ENCODE data around the gene ARL11. TPM values are rescaled to one million over a fixed set of nuclear protein-coding genes. Genes with fewer than 3 reads are reported as not detected.
"Not testable (repeated sequence)": the region's sequence is repeated elsewhere in the genome, so short reads cannot be mapped to it uniquely, and the experiment has no call there.

ARL11 gene
- total RNA-seq, 1 donor from 2014 or later = 0.89 TPM

DNA sequence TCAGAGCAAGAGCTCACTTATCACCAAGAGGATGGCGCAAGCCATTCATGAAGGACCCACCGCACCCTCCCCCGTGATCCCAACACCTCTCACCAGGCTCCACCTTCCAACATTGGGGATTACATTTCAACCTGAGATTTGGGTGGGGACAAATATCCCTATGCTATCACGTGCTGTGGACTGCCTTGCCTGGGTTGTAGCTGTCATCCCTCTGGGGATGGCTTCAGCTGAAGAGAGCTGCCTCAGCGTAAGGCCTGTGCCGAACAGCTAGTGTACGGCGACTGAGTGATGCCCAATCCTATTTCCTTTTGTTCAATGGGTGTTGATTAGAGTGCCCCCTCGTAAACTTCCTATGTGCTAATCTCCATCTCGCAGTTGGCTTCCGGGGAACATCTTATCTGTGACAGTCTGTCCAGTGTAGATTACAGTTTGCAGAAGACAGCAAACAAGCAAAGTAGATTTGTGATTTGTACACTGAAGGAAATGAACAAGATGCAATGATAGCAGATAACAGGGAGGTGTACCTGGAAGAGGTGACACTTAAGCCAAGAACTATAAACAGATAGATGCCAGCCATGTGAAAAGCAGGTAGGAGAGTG is 31.2 kb upstream of the ARL11 start:
- no peak for DNase-seq (ENCODE audit: low spot score)
- H3K4me3 Mint-ChIP-seq (ENCODE audit: low read depth) = no peak overlapping the region
- H3K27ac Mint-ChIP-seq = no peak overlapping the region
- intact Hi-C loops (cut with micrococcal nuclease) = no loop called here
- H3K27me3 Mint-ChIP-seq (ENCODE audit: low read depth) = no peaks in the 10 kb centered on the region
- no peaks in the 10 kb centered on the region for H3K4me1 Mint-ChIP-seq (ENCODE audit: low read depth)
- no peaks in the 10 kb centered on the region for H3K9me3 Mint-ChIP-seq
- no peaks in the 10 kb centered on the region for H3K36me3 Mint-ChIP-seq (ENCODE audit: low read depth)

DNA sequence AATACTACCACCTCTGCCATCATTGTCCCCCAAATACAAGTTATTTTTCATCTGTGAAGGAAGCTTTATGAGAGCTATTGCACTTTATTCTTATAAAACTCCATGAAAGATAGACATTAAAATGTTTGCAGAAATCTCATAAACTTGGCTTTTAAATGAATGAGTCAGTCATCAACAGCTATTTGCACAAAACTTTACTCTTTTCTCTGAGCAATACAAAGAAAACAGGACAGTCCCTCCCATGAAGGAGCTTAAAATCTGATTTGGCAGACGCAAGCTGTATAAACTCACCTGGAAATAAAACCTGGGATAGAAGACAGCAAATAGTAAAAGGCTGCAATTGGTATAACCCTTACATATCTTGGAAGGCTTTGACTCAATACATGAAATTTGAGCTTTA is 26.3 kb upstream of the ARL11 start:
- H3K4me1 Mint-ChIP-seq (ENCODE audit: low read depth) = peaks cover 5% of the 10 kb centered on the region
- H3K27me3 Mint-ChIP-seq (ENCODE audit: low read depth) = no peaks in the 10 kb centered on the region
- no peaks in the 10 kb centered on the region for H3K36me3 Mint-ChIP-seq (ENCODE audit: low read depth)
- intact Hi-C loops (cut with micrococcal nuclease) = no loop called here
- no peaks in the 10 kb centered on the region for H3K9me3 Mint-ChIP-seq
- H3K27ac Mint-ChIP-seq = no peak overlapping the region
- no peak for DNase-seq (ENCODE audit: low spot score)
- no peak overlapping the region for H3K4me3 Mint-ChIP-seq (ENCODE audit: low read depth)

DNA sequence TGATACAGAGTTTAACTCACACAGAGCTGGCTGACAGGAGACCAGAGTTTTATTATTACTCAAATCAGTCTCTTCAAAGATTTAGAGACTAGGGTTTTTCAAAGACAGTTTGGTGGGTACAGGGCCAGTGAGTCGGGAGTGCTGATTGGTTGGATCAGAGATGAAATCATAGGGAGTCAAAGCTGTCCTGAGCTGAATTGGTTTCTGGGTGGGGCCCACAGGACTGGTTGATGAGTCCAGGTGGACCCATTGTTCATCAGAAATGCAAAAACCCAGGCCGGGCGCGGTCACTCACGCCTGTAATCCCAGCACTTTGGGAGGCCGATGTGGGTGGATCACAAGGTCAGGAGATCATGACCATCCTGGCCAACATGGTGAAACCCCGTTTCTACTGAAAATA is 25.7 kb upstream of the ARL11 start:
- not testable (repeated sequence) for DNase-seq (ENCODE audit: low spot score); H3K36me3 Mint-ChIP-seq (ENCODE audit: low read depth)

DNA sequence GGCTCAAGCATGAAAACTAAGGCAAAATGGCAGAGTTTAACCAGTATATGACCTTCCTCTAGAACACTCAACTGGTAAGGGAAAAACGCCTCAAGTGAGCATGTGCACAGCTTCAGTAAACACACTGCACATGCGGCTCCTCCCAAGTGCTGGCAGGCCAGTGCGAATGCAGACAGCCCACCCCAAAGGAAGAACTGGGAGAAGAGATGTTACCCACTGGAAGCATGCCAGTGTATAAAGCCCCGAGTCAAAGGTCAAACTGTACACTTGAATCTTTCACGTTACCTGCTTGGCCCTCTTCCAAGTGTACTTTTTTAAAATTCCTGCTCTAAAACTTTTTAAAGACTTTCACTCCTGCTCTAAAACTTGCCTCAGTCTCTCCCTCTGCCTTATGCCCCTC is 23.7 kb upstream of the ARL11 start:
- H3K27me3 Mint-ChIP-seq (ENCODE audit: low read depth) = no peaks in the 10 kb centered on the region
- H3K4me1 Mint-ChIP-seq (ENCODE audit: low read depth) = peaks cover 5% of the 10 kb centered on the region
- no peak overlapping the region for H3K27ac Mint-ChIP-seq
- H3K4me3 Mint-ChIP-seq (ENCODE audit: low read depth) = no peak overlapping the region
- H3K9me3 Mint-ChIP-seq = no peaks in the 10 kb centered on the region
- no peaks in the 10 kb centered on the region for H3K36me3 Mint-ChIP-seq (ENCODE audit: low read depth)
- DNase-seq (ENCODE audit: low spot score) = no peak
- intact Hi-C loops (cut with micrococcal nuclease) = no loop called here

More for the DNA sequence above, 25.7 kb upstream of the ARL11 start:
- H3K27me3 Mint-ChIP-seq (ENCODE audit: low read depth); H3K4me3 Mint-ChIP-seq (ENCODE audit: low read depth); H3K9me3 Mint-ChIP-seq; H3K27ac Mint-ChIP-seq; intact Hi-C loops (cut with micrococcal nuclease); H3K4me1 Mint-ChIP-seq (ENCODE audit: low read depth): not testable (repeated sequence)

DNA sequence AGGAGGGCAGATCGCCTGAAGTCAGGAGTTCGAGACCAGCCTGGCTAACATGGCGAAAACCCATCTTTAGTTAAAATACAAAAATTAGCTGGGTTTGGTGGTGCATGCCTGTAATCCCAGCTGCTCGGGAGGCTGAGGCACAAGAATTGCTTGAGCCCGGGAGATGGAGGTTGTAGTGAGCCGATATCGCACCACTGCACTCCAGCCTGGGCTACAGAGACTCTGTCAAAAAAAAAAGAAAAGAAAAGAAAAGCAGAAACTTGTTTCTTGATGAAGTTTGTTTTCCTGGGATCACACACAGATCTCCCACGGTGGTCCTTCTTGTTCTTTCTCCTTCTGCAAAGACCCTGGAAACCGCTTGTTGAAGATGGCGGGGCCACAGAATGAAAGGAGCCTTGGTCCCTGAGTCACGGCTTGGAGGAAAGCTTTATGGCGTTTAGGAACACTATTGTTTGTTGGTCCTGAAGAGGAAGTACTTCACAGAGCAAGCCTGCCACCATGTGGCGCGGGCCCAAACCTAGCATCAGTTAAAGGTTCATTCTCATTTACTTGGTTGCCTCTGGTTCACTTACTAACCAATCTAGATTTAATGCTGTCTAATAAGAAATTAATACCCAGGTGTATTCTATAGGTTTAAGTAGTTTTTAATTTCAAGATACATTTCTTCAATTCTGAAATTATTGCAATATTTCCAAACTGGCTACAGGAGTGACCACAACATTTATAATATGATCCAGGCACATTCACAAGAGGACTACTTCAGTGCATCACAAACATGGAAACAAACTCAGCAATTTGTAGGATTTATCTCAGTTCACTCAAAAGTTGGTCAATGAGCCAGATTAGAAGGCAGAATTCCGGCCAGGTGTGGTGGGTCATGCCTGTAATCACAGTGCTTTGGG is 21.3 kb upstream of the ARL11 start:
- Mint-ChIP-seq H3K4me3 (ENCODE audit: low read depth) (peak overlapping the region; percentile 73), H3K9me3 (no peaks in the 10 kb centered on the region), H3K4me1 (ENCODE audit: low read depth) (peaks cover 5% of the 10 kb centered on the region), H3K36me3 (ENCODE audit: low read depth) (no peaks in the 10 kb centered on the region), H3K27me3 (ENCODE audit: low read depth) (peaks cover 4% of the 10 kb centered on the region), H3K27ac (peak overlapping the region; percentile 72)
- intact Hi-C loops (cut with micrococcal nuclease) = loop anchor here (1.0 to 5.0 kb wide), 3 partner anchors 165 to 306 kb away; partner anchors contain the start of genes CAB39L and SETDB2
- peak; percentile 66 for DNase-seq (ENCODE audit: low spot score)

DNA sequence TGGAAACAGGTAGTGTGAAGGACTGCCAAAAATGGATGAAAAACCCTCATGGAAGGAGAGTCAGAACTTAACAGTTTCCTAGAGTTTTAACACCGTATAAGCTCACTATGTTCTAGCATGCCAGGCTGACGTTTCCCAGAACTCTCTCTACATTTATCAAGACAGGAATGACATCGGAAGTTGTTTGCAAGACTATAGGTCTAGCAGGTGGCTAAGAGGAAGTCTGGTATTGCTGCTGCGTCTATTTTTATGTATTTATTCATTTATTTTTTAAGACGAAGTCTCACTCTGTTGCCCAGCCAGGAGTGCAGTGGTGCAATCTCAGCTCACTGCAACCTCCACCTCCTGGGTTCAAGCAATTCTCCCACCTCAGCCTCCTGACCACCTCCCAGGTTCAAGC is 20.5 kb upstream of the ARL11 start:
- Mint-ChIP-seq H3K27me3 (ENCODE audit: low read depth) (peaks cover 4% of the 10 kb centered on the region), H3K27ac (no peak overlapping the region), H3K36me3 (ENCODE audit: low read depth) (no peaks in the 10 kb centered on the region), H3K9me3 (no peaks in the 10 kb centered on the region), H3K4me1 (ENCODE audit: low read depth) (peaks cover 4% of the 10 kb centered on the region), H3K4me3 (ENCODE audit: low read depth) (no peak overlapping the region)
- no peak for DNase-seq (ENCODE audit: low spot score)
- intact Hi-C loops (cut with micrococcal nuclease) = loop anchor here (1.0 to 5.0 kb wide), 3 partner anchors 165 to 306 kb away; partner anchors contain the start of genes CAB39L and SETDB2

DNA sequence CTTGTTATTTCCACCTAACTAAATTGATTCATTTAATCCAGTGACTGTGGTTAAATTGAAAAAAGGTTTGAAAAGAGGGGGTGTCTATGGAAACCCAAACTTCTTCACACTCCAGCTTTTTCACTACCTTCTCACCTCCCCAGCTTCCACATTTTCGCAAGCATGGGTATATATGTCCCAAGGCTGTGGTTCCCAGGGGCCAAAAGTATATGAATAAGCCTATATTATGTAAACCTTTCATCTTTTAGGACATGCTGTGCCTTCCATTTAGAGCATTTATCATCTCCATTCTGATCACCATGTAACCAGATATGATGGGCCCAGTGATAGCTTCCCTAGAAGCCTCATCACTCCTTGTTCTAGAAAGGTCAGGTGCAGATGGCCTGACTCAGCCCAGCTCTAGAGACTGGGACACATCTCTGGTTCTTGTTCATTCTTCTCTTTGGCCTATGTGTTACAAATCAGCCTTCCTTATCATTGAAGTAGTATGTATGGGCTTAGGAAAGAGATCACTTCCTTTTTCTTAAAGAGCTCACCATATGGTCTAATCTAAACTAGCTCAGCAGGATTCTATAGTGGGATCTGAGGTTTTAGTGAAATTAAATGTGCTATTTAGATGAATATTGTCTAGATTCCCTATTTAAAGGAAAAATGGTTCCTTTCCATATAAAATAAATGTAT is 19.5 kb upstream of the ARL11 start:
- no peak overlapping the region for H3K27ac Mint-ChIP-seq
- peaks cover 4% of the 10 kb centered on the region for H3K27me3 Mint-ChIP-seq (ENCODE audit: low read depth)
- H3K4me3 Mint-ChIP-seq (ENCODE audit: low read depth) = no peak overlapping the region
- no peaks in the 10 kb centered on the region for H3K9me3 Mint-ChIP-seq
- no peak for DNase-seq (ENCODE audit: low spot score)
- no peaks in the 10 kb centered on the region for H3K36me3 Mint-ChIP-seq (ENCODE audit: low read depth)
- intact Hi-C loops (cut with micrococcal nuclease) = loop anchor here (5.0 kb wide), 1 partner anchor 166 kb away; the partner anchor contains the start of genes CAB39L and SETDB2
- H3K4me1 Mint-ChIP-seq (ENCODE audit: low read depth) = peaks cover 4% of the 10 kb centered on the region

DNA sequence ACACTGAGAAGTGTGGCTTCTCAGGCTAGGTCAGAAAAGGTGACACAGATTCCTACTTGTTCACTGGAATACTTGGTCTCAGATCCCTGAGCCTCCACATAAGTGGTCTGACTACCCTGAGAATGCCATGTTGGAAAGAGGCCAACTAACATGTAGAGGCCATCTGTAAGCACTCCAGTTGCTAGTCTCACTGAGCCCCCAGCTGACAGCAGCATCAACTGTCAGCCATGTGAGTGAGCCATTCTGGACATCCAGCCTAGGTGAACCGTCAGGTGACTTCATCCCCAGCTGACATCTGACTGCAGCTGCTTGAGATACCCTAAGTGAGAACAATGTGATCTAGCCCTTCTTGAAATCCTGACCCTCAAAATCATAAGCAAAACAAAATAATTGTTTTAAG is 18.1 kb upstream of the ARL11 start:
- Mint-ChIP-seq H3K27me3 (ENCODE audit: low read depth) (peaks cover 4% of the 10 kb centered on the region), H3K4me1 (ENCODE audit: low read depth) (peaks cover 2% of the 10 kb centered on the region), H3K9me3 (no peaks in the 10 kb centered on the region), H3K4me3 (ENCODE audit: low read depth) (no peak overlapping the region), H3K36me3 (ENCODE audit: low read depth) (no peaks in the 10 kb centered on the region), H3K27ac (no peak overlapping the region)
- no peak for DNase-seq (ENCODE audit: low spot score)
- intact Hi-C loops (cut with micrococcal nuclease) = no loop called here

DNA sequence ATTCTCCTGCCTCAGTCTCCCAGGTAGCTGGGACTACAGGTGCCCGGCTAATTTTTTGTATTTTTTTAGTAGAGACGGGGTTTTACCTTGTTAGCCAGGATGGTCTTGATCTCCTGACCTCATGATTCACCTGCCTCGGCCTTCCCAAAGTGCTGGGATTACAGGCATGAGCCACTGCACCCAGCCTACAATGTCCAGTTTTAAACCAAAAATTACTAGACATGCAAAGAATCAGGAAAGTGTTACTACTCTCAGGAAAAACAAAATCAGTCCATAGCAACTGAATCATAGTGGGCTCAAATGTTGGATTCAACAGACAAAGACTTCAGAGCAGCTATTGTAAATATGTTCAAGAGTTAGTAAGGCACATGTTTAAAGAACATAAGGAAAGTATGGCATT is 16.3 kb upstream of the ARL11 start:
- H3K4me3 Mint-ChIP-seq (ENCODE audit: low read depth); intact Hi-C loops (cut with micrococcal nuclease): not testable (repeated sequence)

DNA sequence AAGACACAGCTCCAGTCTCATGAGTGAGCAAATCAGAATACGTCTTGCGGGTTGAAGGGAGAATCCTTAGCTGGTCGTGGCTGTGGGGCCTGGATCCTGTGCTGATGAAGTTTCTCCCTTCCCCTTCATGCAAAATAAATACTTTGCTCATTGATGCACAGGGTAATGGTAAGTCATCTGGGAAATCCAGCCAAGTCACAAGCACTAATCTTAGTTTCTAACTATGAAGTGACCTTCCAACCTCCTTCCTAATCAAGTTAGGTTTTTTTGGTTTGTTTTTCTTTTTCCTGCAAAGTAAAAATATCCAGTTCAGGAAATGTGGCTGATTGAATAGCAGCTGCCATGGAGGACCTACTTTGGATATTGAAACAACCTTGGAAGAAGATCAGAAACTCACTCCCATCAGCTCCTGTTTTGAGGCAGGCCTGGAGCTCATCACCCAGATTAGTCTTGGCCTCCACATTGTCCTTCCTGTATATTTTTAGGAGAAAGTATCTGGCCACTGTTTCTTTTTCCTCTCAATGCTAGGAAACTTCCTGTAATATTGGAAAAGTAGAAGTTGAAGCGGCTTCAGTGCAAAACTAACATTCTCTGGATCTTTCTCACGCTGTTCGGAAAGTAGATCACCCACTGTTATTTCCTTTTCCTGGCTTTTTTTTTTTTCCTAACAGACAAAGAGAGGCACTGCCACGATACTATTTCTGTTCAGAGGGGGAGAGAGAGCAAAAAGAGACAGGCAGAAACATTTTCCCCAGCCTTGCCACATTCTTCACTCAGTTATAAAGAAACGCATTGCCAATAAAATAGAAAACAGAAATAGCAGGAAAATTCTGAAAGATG is 12.3 kb upstream of the ARL11 start:
- no peak overlapping the region for H3K27ac Mint-ChIP-seq
- no peaks in the 10 kb centered on the region for H3K9me3 Mint-ChIP-seq
- intact Hi-C loops (cut with micrococcal nuclease) = no loop called here
- H3K27me3 Mint-ChIP-seq (ENCODE audit: low read depth) = no peaks in the 10 kb centered on the region
- H3K4me1 Mint-ChIP-seq (ENCODE audit: low read depth) = no peaks in the 10 kb centered on the region
- H3K4me3 Mint-ChIP-seq (ENCODE audit: low read depth) = no peak overlapping the region
- no peak for DNase-seq (ENCODE audit: low spot score)
- no peaks in the 10 kb centered on the region for H3K36me3 Mint-ChIP-seq (ENCODE audit: low read depth)

More for the DNA sequence above, 16.3 kb upstream of the ARL11 start:
- not testable (repeated sequence) for H3K9me3 Mint-ChIP-seq; DNase-seq (ENCODE audit: low spot score); H3K27ac Mint-ChIP-seq; H3K4me1 Mint-ChIP-seq (ENCODE audit: low read depth); H3K27me3 Mint-ChIP-seq (ENCODE audit: low read depth); H3K36me3 Mint-ChIP-seq (ENCODE audit: low read depth)

DNA sequence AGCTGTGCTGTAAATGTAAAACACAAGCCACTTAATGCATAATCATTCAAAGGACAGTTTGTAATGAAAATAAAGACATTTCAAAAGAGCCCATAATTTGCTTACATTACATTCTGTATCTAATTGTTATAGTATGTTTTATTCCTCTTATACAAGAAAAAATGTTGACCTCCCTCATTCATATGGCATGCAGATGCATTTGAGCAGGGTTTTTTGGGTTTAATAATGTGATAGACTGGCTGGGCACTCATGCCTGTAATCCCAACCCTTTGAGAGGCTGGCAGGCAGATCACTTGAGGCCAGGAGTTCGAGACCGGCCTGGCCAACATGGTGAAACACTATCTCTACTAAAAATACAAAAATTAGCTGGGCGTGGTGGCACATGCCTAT is 11.6 kb upstream of the ARL11 start:
- H3K4me3 Mint-ChIP-seq (ENCODE audit: low read depth) = no peak overlapping the region
- DNase-seq (ENCODE audit: low spot score) = no peak
- peaks cover 2% of the 10 kb centered on the region for H3K27me3 Mint-ChIP-seq (ENCODE audit: low read depth)
- H3K27ac Mint-ChIP-seq = no peak overlapping the region
- H3K9me3 Mint-ChIP-seq = no peaks in the 10 kb centered on the region
- no peaks in the 10 kb centered on the region for H3K36me3 Mint-ChIP-seq (ENCODE audit: low read depth)
- intact Hi-C loops (cut with micrococcal nuclease) = no loop called here
- no peaks in the 10 kb centered on the region for H3K4me1 Mint-ChIP-seq (ENCODE audit: low read depth)

DNA sequence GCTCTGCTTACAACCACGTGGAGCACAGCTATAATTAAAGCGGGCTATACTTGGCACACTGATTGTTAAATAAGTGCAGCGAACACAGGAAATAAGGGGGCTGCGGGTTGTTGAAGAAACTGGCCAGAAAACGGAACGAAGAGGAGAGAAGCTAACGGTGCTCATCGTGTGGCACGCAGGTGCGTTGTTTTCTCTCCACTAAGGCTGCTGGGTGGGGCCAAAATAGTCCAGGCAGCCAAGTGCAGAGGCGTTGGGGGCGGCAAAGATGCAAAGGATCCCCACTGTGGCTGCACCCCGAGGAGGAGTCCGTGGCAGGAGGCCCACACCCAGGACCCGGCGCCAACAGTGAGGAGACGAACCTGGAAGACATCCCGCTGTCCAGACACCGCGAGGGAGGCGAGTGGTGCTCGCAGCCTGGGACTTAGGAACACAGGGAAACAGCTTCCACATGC is 8.1 kb upstream of the ARL11 start:
- Mint-ChIP-seq H3K36me3 (ENCODE audit: low read depth) (no peaks in the 10 kb centered on the region), H3K27ac (no peak overlapping the region), H3K4me1 (ENCODE audit: low read depth) (no peaks in the 10 kb centered on the region), H3K9me3 (no peaks in the 10 kb centered on the region), H3K27me3 (ENCODE audit: low read depth) (peaks cover 4% of the 10 kb centered on the region), H3K4me3 (ENCODE audit: low read depth) (no peak overlapping the region)
- intact Hi-C loops (cut with micrococcal nuclease) = no loop called here
- no peak for DNase-seq (ENCODE audit: low spot score)

All from activated T-helper 2 cell treated with anti-CD3 and anti-CD28 coated beads, Interferon-gamma antibody, Interleukin-2, Interleukin-4, amounts not matched to agents 10 μg/mL and 5 μg/mL and 100 μg/mL, durations not matched to agents 14 hours and 24 hours and 36 hours (primary cell).